ENCODE data around the gene GPR85. TPM values are rescaled to one million over a fixed set of nuclear protein-coding genes. Genes with fewer than 3 reads are reported as not detected.

Gene GPR85
- total RNA-seq = 2.6 and 4.8 TPM in 2 replicates

GRCh38 chr7:113086431-113086888, at the start of gene GPR85:
TSS of gene GPR85 (minus strand) at chr7:113086827. CDS start at chr7:113084721, 2,106 bp downstream.

GRCh38 chr7:113118074-113118959, 31.7 kb upstream of the GPR85 start, which contains the start of gene SMIM30:
TSS of gene SMIM30 (minus strand) at chr7:113118554. CDS start at chr7:113117578, 976 bp downstream.

Other genes starting within 250 kb of the GPR85 start
- 49.5 and 60.3 TPM in 2 replicates for gene SMIM30, start 31.7 kb upstream of the GPR85 start, total RNA-seq